Loucy (cell line): ENCODE results near the gene ACOT12.

ENCODE experiments used
- CTCF ChIP-seq: fragments of 200-600 bp; sonication (generic); conservative IDR thresholded peaks from 2 replicates; pipeline ENCODE4 v1.5.1; 2014; ENCODE audit warnings: mild to moderate bottlenecking, antibody characterized with exemption, low read length
- EZH2phosphoT487 ChIP-seq: fragments of 200-600 bp; IDR thresholded peaks from 2 replicates; pipeline ENCODE4 v1.6.1; 2018; ENCODE audit warnings: antibody characterized with exemption, mild to moderate bottlenecking, moderate library complexity, borderline replicate concordance

DNA sequence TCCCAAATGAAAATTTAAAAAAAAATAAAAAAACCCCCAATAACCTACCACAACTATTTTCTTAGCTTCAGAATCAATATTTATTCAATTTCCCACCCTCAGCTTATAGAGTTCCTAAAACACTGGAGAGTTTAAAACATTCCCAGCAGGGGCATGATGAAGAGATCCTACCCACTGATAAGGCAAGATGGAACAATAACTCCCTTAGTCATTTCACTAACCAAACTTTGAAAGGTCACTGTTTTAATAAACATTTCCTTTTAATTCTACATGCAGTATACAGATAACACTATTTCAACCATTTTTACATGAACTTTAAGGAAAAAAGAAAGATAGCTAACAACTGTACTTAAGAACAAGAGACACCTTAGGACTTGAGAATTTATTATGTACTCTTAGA, 34.9 kb upstream of the ACOT12 start:
- no peak for TF ChIP-seq CTCF
- no peak for TF ChIP-seq EZH2phosphoT487
